Ascending aorta (tissue), 2 donors: ENCODE measurements around the gene IGFBPL1. TPM values are rescaled to one million over a fixed set of nuclear protein-coding genes. Genes with fewer than 3 reads are reported as not detected.

Source experiments
- DNase-seq, 2 donors: peaks; one replicate each; pipeline ENCODE4 v3.0.0-alpha.2; 2019; ENCODE audit warnings: low spot score in 2 of 2
- H3K27ac ChIP-seq, 2 donors: fragments of 200-600 bp; sonication (generic); one replicate each; pipeline ENCODE4 v1.5.1; 2016 to 2017; ENCODE audit warnings: mild to moderate bottlenecking in 1 of 2
- H3K27me3 ChIP-seq: fragments of 200-600 bp; sonication (generic); one replicate; pipeline ENCODE4 v1.5.1; 2017
- H3K36me3 ChIP-seq, 2 donors: fragments of 200-600 bp; sonication (generic); one replicate each; pipeline ENCODE4 v1.5.1; 2016
- H3K4me1 ChIP-seq, 2 donors: fragments of 200-600 bp; sonication (generic); one replicate each; pipeline ENCODE4 v1.5.1; 2016 to 2017; ENCODE audit warnings: mild to moderate bottlenecking in 1 of 2
- H3K4me3 ChIP-seq, 2 donors: fragments of 200-600 bp; sonication (generic); one replicate each; pipeline ENCODE4 v1.5.1; 2016 to 2017; ENCODE audit warnings: mild to moderate bottlenecking in 1 of 2
- H3K9me3 ChIP-seq, 2 donors: fragments of 200-600 bp; sonication (generic); one replicate each; pipeline ENCODE4 v1.5.1; 2016
- CTCF ChIP-seq, 3 experiments: fragments of 200-600 bp in 2 of 3; fragments of 450-650 bp in 1 of 3; sonication (generic) in 2 of 3; IDR thresholded peaks; one replicate each; pipeline ENCODE4 v1.5.1; 2016 to 2019; ENCODE audit warnings: antibody characterized with exemption in 3 of 3, mild to moderate bottlenecking in 1 of 3, moderate library complexity in 1 of 3
- intact Hi-C: fragments of 100-400 bp; cut with DNase I; formaldehyde crosslinking; loops from one replicate; pipeline ENCODE4 v1.15.1; 2023
- total RNA-seq: library from RNA; depleted of rRNA; stranded (reverse); fragments of >200 nt; gene quantifications from one replicate; pipeline ENCODE4 v1.1.0, GENCODE V29; 2016

IGFBPL1 gene
- total RNA-seq, 1 donor from 2014 or later, result 4.8 TPM

- Histone ChIP-seq H3K27me3 (no peaks in the 10 kb centered on the region), H3K9me3 (no peaks in the 10 kb centered on the region), H3K27ac (no peak overlapping the region), H3K4me1 (no peaks in the 10 kb centered on the region), H3K36me3 (peaks cover 0 to 7% of the 10 kb centered on the region in 2 donors), H3K4me3 (no peak overlapping the region)
- no peak for DNase-seq
- intact Hi-C loops, result no loop called here
- TF ChIP-seq CTCF (IDR thresholded peaks at IDR 0.05), result no peak
These were observed 8.4 kb downstream of the IGFBPL1 start for GRCh38 chr9:38415856-38416255.

GRCh38 chr9:38414040-38414723 lies 10.1 kb downstream of the IGFBPL1 start:
- Histone ChIP-seq H3K9me3 (no peaks in the 10 kb centered on the region), H3K27ac (no peak overlapping the region), H3K4me1 (no peaks in the 10 kb centered on the region), H3K4me3 (no peak overlapping the region), H3K27me3 (no peaks in the 10 kb centered on the region), H3K36me3 (peaks cover 0 to 13% of the 10 kb centered on the region in 2 donors)
- intact Hi-C loops, result no loop called here
- DNase-seq, result no peak
- no peak for TF ChIP-seq CTCF (IDR thresholded peaks at IDR 0.05)

GRCh38 chr9:38413283-38413682 lies 11.0 kb downstream of the IGFBPL1 start:
- H3K27me3 ChIP-seq, result no peaks in the 10 kb centered on the region
- no peak for TF ChIP-seq CTCF (IDR thresholded peaks at IDR 0.05)
- H3K9me3 ChIP-seq, result no peaks in the 10 kb centered on the region
- no peaks in the 10 kb centered on the region for H3K4me1 ChIP-seq
- H3K27ac ChIP-seq, result no peak overlapping the region
- intact Hi-C loops, result no loop called here
- H3K36me3 ChIP-seq, result peaks cover 0 to 13% of the 10 kb centered on the region in 2 donors
- H3K4me3 ChIP-seq, result no peak overlapping the region
- DNase-seq, result no peak

- TF ChIP-seq CTCF (IDR thresholded peaks at IDR 0.05), result no peak
- intact Hi-C loops, result no loop called here
These were observed 11.5 kb downstream of the IGFBPL1 start for GRCh38 chr9:38412751-38413150.

GRCh38 chr9:38408719-38409118 lies 15.5 kb downstream of the IGFBPL1 start:
- Histone ChIP-seq H3K36me3 (peaks cover 0 to 21% of the 10 kb centered on the region in 2 donors), H3K4me1 (no peaks in the 10 kb centered on the region), H3K9me3 (no peaks in the 10 kb centered on the region), H3K27ac (no peak overlapping the region), H3K4me3 (no peak overlapping the region), H3K27me3 (no peaks in the 10 kb centered on the region)
- no peak for DNase-seq
- intact Hi-C loops, result no loop called here
- TF ChIP-seq CTCF (IDR thresholded peaks at IDR 0.05), result no peak

More at GRCh38 chr9:38412751-38413150, 11.5 kb downstream of the IGFBPL1 start:
- Histone ChIP-seq H3K4me3 (no peak overlapping the region), H3K36me3 (peaks cover 0 to 14% of the 10 kb centered on the region in 2 donors), H3K9me3 (no peaks in the 10 kb centered on the region), H3K27ac (no peak overlapping the region), H3K27me3 (no peaks in the 10 kb centered on the region), H3K4me1 (no peaks in the 10 kb centered on the region)
- no peak for DNase-seq
